ENCODE data around the gene ANKRD29.

ANKRD29 gene

GRCh38 chr18:23629444-23629946 lies 33.2 kb downstream of the ANKRD29 start:
- TF ChIP-seq CTCF (IDR thresholded peaks at IDR 0.05): no peak

GRCh38 chr18:23627970-23628369 lies 34.7 kb downstream of the ANKRD29 start:
- no peak for TF ChIP-seq CTCF (IDR thresholded peaks at IDR 0.05)

- TF ChIP-seq CTCF (IDR thresholded peaks at IDR 0.05): no peak
Observed at GRCh38 chr18:23627321-23627720, 35.4 kb downstream of the ANKRD29 start.

GRCh38 chr18:23626451-23627279 lies 36.0 kb downstream of the ANKRD29 start:
- TF ChIP-seq CTCF (IDR thresholded peaks at IDR 0.05): no peak

- TF ChIP-seq CTCF (IDR thresholded peaks at IDR 0.05): no peak
Observed at GRCh38 chr18:23623040-23623439, 39.7 kb downstream of the ANKRD29 start.

GRCh38 chr18:23619388-23619881 lies 43.3 kb downstream of the ANKRD29 start:
- no peak for TF ChIP-seq CTCF (IDR thresholded peaks at IDR 0.05)

- no peak for TF ChIP-seq CTCF (IDR thresholded peaks at IDR 0.05)
Observed at GRCh38 chr18:23618862-23619387, 43.8 kb downstream of the ANKRD29 start.

All from LNCAP (cell line).